GM13977 (cell line): ENCODE data around the gene PSMD1.

Experiments used
- DNase-seq: peaks from one replicate; pipeline ENCODE4 v3.0.0; 2012; ENCODE audit warnings: low spot score
- in situ Hi-C: fragments of 300-500 bp; cut with MboI; formaldehyde crosslinking; loops from one replicate; pipeline ENCODE4 v1.12.0; 2022; ENCODE audit warnings: low sequenced_read_pairs, low pct_unique_long_range_greater_than_20kb, mixed read lengths, inconsistent platforms; ENCODE audit not compliant: unreplicated experiment
- TF ChIP-seq, protein P1 (sequence below): IDR thresholded peaks from 2 replicates; pipeline ENCODE4 v1.5.1; 2012; ENCODE audit warnings: mild to moderate bottlenecking, control low read depth; ENCODE audit not compliant: insufficient read depth; ENCODE audit errors: extremely low read depth, missing control alignments

The PSMD1 gene

DNA sequence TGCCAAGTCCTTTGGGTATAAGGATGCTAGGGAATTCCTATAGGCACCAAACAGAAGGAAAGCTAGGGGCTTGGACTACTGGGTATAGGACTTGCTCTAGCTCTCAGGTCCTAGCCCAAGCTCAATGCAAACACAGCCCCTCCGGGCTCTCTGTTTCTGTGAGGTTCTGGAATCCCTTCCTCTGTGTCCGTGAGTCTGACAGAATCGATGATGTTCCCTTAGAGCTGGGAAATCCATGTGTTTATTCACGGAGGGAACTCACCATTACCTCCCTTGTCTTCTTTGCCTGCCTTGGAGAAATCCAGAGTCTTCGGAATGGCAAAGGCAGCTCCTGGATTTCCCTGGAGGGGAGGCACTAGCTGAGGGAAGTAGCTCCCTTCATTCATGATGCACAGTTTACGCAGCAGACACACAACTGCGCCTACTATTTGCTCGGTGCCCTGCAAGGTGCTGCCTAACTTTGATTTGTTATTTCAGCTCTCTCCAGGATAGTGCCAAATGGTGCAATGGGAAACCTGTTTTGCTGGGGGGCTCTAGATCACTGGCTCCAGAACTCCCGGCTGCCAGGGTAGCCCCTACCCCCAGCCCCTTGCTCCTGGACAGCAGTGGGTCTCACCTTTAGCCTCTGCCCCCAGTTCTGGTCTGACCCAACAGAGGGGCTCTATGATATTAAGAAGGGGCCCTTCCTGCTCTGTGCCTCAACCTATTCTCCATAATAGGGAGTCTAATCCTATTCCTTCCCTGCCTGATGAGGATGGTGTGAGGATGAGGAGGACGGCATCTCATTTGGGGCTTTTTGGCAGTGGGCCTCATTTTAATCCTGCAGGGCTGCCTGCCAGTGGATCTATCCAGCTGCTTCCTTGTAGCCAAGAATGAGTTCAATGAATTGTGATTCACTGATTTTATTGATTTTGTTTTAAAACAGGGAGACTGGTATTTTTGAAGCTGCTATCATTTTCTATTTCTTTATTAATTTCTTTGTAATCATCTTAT lies 8.4 kb upstream of the PSMD1 start:
- TF ChIP-seq, protein P1, sequence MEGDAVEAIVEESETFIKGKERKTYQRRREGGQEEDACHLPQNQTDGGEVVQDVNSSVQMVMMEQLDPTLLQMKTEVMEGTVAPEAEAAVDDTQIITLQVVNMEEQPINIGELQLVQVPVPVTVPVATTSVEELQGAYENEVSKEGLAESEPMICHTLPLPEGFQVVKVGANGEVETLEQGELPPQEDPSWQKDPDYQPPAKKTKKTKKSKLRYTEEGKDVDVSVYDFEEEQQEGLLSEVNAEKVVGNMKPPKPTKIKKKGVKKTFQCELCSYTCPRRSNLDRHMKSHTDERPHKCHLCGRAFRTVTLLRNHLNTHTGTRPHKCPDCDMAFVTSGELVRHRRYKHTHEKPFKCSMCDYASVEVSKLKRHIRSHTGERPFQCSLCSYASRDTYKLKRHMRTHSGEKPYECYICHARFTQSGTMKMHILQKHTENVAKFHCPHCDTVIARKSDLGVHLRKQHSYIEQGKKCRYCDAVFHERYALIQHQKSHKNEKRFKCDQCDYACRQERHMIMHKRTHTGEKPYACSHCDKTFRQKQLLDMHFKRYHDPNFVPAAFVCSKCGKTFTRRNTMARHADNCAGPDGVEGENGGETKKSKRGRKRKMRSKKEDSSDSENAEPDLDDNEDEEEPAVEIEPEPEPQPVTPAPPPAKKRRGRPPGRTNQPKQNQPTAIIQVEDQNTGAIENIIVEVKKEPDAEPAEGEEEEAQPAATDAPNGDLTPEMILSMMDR: no peak
- in situ Hi-C loops: no loop called here
- DNase-seq: no peak

GRCh38 chr2:231049286-231050017 lies 7.2 kb upstream of the PSMD1 start:
- TF ChIP-seq, protein P1: no peak
- in situ Hi-C loops: loop anchor here (10.0 kb wide), 1 partner anchor 145 kb away; no protein-coding TSS in a partner anchor
- DNase-seq: no peak

- DNase-seq: no peak
- in situ Hi-C loops: loop anchor here (10.0 kb wide), 1 partner anchor 145 kb away; no protein-coding TSS in a partner anchor
- TF ChIP-seq, protein P1: no peak
Measured at GRCh38 chr2:231050018-231050901, 6.4 kb upstream of the PSMD1 start.

GRCh38 chr2:231051116-231051515 lies 5.6 kb upstream of the PSMD1 start:
- TF ChIP-seq, protein P1: no peak
- no peak for DNase-seq
- in situ Hi-C loops: loop anchor here (10.0 kb wide), 1 partner anchor 146 kb away; no protein-coding TSS in a partner anchor

- in situ Hi-C loops: loop anchor here (10.0 kb wide), 1 partner anchor 148 kb away; no protein-coding TSS in a partner anchor
- TF ChIP-seq, protein P1: peak; percentile 96
- DNase-seq: peak; percentile 86
Measured at GRCh38 chr2:231052494-231053451, 3.9 kb upstream of the PSMD1 start.
